CMK (cell line): ENCODE data around the gene CDYL2.

Experiments
- DNase-seq: peaks from one replicate; pipeline ENCODE4 v3.0.0-alpha.2; 2010; ENCODE audit warnings: low read depth

Gene CDYL2

GRCh38 chr16:80592273-80592672 lies 212.1 kb downstream of the CDYL2 start:
- no peak for DNase-seq

GRCh38 chr16:80591071-80591915 lies 213.1 kb downstream of the CDYL2 start:
- no peak for DNase-seq

- DNase-seq = no peak
These were observed 217.3 kb downstream of the CDYL2 start for GRCh38 chr16:80587071-80587470.

GRCh38 chr16:80586476-80586875 lies 217.9 kb downstream of the CDYL2 start:
- DNase-seq = no peak

- no peak for DNase-seq
These were observed 218.6 kb downstream of the CDYL2 start for GRCh38 chr16:80585764-80586163.

GRCh38 chr16:80583466-80583865 lies 220.9 kb downstream of the CDYL2 start:
- no peak for DNase-seq

- DNase-seq = no peak
These were observed 224.1 kb downstream of the CDYL2 start for GRCh38 chr16:80580109-80580832.

GRCh38 chr16:80577485-80578280 lies 226.7 kb downstream of the CDYL2 start:
- no peak for DNase-seq

GRCh38 chr16:80576343-80576912 lies 228.0 kb downstream of the CDYL2 start:
- DNase-seq = no peak

- no peak for DNase-seq
These were observed 230.7 kb downstream of the CDYL2 start for GRCh38 chr16:80573700-80574120.

- DNase-seq = no peak
These were observed 234.3 kb downstream of the CDYL2 start for GRCh38 chr16:80570106-80570478.

GRCh38 chr16:80569440-80570105 lies 234.8 kb downstream of the CDYL2 start:
- DNase-seq = no peak

GRCh38 chr16:80564394-80564793 lies 240.0 kb downstream of the CDYL2 start:
- DNase-seq = no peak

GRCh38 chr16:80563066-80563465 lies 241.3 kb downstream of the CDYL2 start:
- DNase-seq = no peak

- no peak for DNase-seq
These were observed 245.0 kb downstream of the CDYL2 start for GRCh38 chr16:80559369-80559768.

- DNase-seq = no peak
These were observed 247.4 kb downstream of the CDYL2 start for GRCh38 chr16:80557037-80557436.

- DNase-seq = no peak
These were observed 247.9 kb downstream of the CDYL2 start for GRCh38 chr16:80556481-80556880.

GRCh38 chr16:80554033-80554432 lies 250.4 kb downstream of the CDYL2 start:
- DNase-seq = no peak

- DNase-seq = no peak
These were observed 252.1 kb downstream of the CDYL2 start for GRCh38 chr16:80552277-80552676.
